Left ventricle myocardium inferior (tissue), 1 donor: Measurements from ENCODE around the gene MKS1. TPM values are rescaled to one million over a fixed set of nuclear protein-coding genes. Genes with fewer than 3 reads are reported as not detected.

Source experiments
- DNase-seq: peaks from one replicate; pipeline ENCODE4 v3.0.0-alpha.2; 2020
- H3K27ac ChIP-seq: fragments of 200-600 bp; replicated peaks from 2 replicates; pipeline ENCODE4 v1.8.0; 2021
- H3K27me3 ChIP-seq: fragments of 200-600 bp; 2 replicates; pipeline ENCODE4 v1.8.0; 2021; ENCODE audit warnings: low read depth
- H3K36me3 ChIP-seq: fragments of 200-600 bp; 2 replicates; pipeline ENCODE4 v1.8.0; 2021
- H3K4me1 ChIP-seq: fragments of 200-600 bp; 2 replicates; pipeline ENCODE4 v1.8.0; 2021
- H3K4me3 ChIP-seq: fragments of 200-600 bp; 2 replicates; pipeline ENCODE4 v1.8.0; 2021; ENCODE audit warnings: mild to moderate bottlenecking, moderate library complexity
- H3K9me3 ChIP-seq: fragments of 200-600 bp; replicated peaks from 2 replicates; pipeline ENCODE4 v1.8.0; 2021
- intact Hi-C: fragments of 100-400 bp; cut with micrococcal nuclease; formaldehyde crosslinking; loops from one replicate; pipeline ENCODE4 v1.11.0; 2022
- total RNA-seq: library from RNA; stranded (reverse); fragmentation: NEBNext Ultra II Directional; extraction: Animal tissue kit (Norgen Biotek cat#: 25700); gene quantifications from one replicate; pipeline ENCODE4 v1.2.1, GENCODE V29; 2021
- TF ChIP-seq, protein P1 (sequence below): fragments of 200-600 bp; IDR thresholded peaks from 2 replicates; pipeline ENCODE4 v1.8.0; 2021; ENCODE audit warnings: antibody characterized with exemption, mild to moderate bottlenecking, borderline replicate concordance
- donor health status: DM: no; HTN: yes; CAD: no; lungs with severe emphysema.

MKS1 gene
- total RNA-seq, 1 donor from 2014 or later, result 10.8 TPM

DNA sequence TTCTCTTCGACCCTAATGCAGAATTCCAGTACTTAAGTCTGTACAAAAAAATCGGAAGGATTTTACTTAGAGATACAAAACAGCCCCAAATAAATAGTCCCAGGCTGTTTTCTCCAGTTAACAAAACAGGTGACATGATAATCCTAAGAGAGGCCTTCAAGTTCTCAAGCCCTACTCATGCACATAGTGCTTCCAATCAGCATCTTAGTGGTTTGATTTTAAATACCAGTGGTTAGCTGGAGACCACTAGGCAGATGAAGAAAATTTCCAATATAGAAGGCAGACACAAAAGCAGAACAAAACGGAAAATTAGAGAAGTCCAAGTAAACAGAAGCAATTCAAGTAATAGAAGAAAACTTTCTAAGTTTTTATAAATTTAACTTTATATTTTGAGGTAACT lies 57.5 kb downstream of the MKS1 start:
- TF ChIP-seq, protein P1, sequence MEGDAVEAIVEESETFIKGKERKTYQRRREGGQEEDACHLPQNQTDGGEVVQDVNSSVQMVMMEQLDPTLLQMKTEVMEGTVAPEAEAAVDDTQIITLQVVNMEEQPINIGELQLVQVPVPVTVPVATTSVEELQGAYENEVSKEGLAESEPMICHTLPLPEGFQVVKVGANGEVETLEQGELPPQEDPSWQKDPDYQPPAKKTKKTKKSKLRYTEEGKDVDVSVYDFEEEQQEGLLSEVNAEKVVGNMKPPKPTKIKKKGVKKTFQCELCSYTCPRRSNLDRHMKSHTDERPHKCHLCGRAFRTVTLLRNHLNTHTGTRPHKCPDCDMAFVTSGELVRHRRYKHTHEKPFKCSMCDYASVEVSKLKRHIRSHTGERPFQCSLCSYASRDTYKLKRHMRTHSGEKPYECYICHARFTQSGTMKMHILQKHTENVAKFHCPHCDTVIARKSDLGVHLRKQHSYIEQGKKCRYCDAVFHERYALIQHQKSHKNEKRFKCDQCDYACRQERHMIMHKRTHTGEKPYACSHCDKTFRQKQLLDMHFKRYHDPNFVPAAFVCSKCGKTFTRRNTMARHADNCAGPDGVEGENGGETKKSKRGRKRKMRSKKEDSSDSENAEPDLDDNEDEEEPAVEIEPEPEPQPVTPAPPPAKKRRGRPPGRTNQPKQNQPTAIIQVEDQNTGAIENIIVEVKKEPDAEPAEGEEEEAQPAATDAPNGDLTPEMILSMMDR, result no peak
- H3K36me3 ChIP-seq, result no peaks in the 10 kb centered on the region
- H3K4me1 ChIP-seq, result peaks cover 10% of the 10 kb centered on the region
- H3K4me3 ChIP-seq, result no peak overlapping the region
- H3K9me3 ChIP-seq, result peaks cover 2% of the 10 kb centered on the region
- DNase-seq, result no peak
- no peak overlapping the region for H3K27ac ChIP-seq
- intact Hi-C loops, result no loop called here
- H3K27me3 ChIP-seq, result peaks cover 95% of the 10 kb centered on the region

GRCh38 chr17:58158181-58158580 lies 60.9 kb downstream of the MKS1 start:
- no peak overlapping the region for H3K4me3 ChIP-seq
- no peak overlapping the region for H3K27ac ChIP-seq
- peaks cover 2% of the 10 kb centered on the region for H3K9me3 ChIP-seq
- intact Hi-C loops, result no loop called here
- peaks cover 91% of the 10 kb centered on the region for H3K27me3 ChIP-seq
- H3K4me1 ChIP-seq, result peaks cover 12% of the 10 kb centered on the region
- TF ChIP-seq, protein P1, result no peak
- DNase-seq, result no peak
- no peaks in the 10 kb centered on the region for H3K36me3 ChIP-seq

- intact Hi-C loops, result no loop called here
- DNase-seq, result peak; percentile 21
- H3K36me3 ChIP-seq, result no peaks in the 10 kb centered on the region
- H3K9me3 ChIP-seq, result no peaks in the 10 kb centered on the region
- H3K4me1 ChIP-seq, result peaks cover 19% of the 10 kb centered on the region
- peak overlapping the region; percentile 27 for H3K27ac ChIP-seq
- TF ChIP-seq, protein P1, result no peak
- H3K4me3 ChIP-seq, result peak overlapping the region; percentile 68
- H3K27me3 ChIP-seq, result peaks cover 90% of the 10 kb centered on the region
These were observed 61.9 kb downstream of the MKS1 start for GRCh38 chr17:58156839-58157803.

Other genes with a start within 250 kb of the MKS1 start
- gene VEZF1, start 231.0 kb downstream of the MKS1 start, total RNA-seq, result 77.2 TPM
- gene SRSF1, start 212.0 kb downstream of the MKS1 start, total RNA-seq, result 92.4 TPM
- 93.5 TPM for gene DYNLL2, start 135.8 kb downstream of the MKS1 start, total RNA-seq
- not detected for gene OR4D1, start 70.9 kb downstream of the MKS1 start, total RNA-seq
- gene OR4D2, start 52.3 kb downstream of the MKS1 start, total RNA-seq, result not detected
- not detected for gene EPX, start 26.5 kb downstream of the MKS1 start, total RNA-seq
- gene LPO, start 19.3 kb upstream of the MKS1 start, total RNA-seq, result not detected
- 0.05 TPM for gene MPO, start 61.7 kb upstream of the MKS1 start, total RNA-seq
- 12.8 TPM for gene TSPOAP1, start 109.5 kb upstream of the MKS1 start, total RNA-seq
- gene SUPT4H1, start 132.9 kb upstream of the MKS1 start, total RNA-seq, result 55.2 TPM
- 4.7 TPM for gene RNF43, start 198.3 kb upstream of the MKS1 start, total RNA-seq